Hematopoietic multipotent progenitor cell (in vitro differentiated cells): Measurements from ENCODE around the gene TAC3. TPM values are rescaled to one million over a fixed set of nuclear protein-coding genes. Genes with fewer than 3 reads are reported as not detected.

Experiments
- DNase-seq, 3 donors: peaks; one replicate each; pipeline ENCODE4 v3.0.0-alpha.2; 2011 to 2015; ENCODE audit warnings: low read depth in 2 of 3, low spot score in 2 of 3
- total RNA-seq: library from RNA; depleted of rRNA; stranded (reverse); fragments of >200 nt; gene quantifications from one replicate; pipeline ENCODE4 v1.2.3, GENCODE V29; 2012

Gene TAC3
- total RNA-seq, 1 donor: not detected

DNA sequence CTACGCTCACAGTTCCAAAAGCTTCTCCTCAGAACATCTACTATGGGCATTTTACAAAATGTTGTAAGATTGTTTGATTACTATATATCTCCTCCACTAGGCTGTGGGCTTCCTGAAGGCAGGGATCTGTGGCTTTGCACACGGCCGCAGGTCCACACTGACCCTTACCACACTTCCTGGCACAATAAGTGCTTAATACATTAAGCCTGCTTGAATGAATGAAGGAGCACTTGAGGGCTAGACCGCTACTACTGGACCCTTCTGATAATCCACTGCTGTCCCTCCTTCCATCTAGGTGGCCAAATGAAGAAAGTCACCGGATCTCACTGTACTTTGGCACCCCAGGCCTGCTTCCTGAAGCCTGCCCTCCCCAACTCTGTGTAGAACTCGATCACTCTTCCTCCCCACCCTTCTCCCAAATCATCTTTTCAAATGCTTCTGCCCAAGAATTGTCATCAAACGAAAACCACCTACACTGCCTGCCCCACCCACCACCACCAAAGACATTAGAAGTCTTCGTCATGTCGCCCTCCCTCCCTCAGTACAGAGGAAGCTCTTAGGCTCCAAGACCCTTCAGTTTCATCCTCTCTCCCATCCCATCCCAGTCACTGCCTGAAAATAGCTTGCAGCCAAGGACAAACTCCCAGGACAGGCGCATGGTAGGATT is 9.4 kb downstream of the TAC3 start:
- no peak for DNase-seq

DNA sequence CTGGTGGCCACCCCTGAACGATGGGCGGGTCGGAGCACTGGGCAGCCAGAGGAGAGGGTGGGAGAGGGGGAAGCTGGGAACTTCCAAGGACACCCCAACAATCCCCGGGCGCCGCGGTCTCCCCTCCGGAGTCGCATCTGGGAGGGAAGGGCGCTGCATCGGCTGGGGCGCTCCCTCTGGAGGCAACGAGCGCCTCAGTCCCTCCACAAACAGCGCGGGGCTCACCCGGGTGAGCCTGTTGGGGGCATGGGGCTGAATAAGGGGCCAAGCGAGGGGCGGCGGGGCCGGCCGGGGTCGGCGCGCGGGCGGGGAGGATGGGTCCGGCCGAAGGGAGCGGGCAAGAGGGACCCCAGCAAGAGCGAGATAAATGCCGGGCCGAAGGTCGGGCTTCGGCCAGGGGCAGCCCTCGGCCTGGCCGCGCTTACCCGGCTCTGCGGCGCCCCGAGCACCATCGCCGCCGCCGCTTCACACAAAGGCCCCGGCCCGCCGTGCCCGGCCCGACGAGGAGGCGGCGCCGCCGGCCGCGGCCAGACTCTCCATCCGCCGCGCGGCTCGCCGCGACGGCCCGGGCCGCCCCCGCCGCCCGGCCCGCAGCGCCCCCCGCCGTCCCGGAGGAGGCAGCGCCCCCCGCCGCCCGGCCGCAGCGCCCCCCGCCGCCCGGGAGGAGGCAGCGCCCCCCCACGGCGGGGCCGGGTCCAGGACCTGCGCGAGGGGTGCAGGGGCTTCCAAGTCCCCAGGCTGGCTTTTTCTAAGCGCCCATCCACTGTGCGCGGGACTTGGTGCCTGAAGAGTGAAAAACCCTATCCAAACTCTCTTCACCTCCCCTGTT is 10.1 kb downstream of the TAC3 start, which contains the start of gene ZBTB39:
TSS of gene ZBTB39 (minus strand) at position 567 of the 829 bp plus-strand sequence. CDS start 1,629 bp downstream, outside the sequence.
- peak; percentile 46 to 78 (median 65) for DNase-seq

DNA sequence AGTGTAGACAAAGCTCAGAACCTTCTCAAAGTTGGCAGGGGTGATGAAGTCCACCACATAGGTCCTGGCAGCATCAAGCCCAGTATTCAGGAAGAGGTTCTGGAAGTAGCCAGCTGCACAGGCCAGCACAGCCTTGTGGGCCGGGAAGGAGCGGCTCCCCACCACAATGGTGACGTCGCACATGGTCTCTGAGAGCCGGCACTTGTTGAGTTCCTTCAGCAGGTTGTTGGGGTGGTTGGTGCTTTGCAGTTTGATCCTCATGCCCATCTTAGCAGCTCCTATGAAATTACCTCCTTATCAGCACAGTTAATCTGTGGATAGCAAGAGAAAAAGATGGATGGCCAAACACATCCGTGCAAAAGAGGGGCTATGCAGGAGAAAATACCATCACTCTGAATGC is 11.7 kb downstream of the TAC3 start:
- no peak for DNase-seq

DNA sequence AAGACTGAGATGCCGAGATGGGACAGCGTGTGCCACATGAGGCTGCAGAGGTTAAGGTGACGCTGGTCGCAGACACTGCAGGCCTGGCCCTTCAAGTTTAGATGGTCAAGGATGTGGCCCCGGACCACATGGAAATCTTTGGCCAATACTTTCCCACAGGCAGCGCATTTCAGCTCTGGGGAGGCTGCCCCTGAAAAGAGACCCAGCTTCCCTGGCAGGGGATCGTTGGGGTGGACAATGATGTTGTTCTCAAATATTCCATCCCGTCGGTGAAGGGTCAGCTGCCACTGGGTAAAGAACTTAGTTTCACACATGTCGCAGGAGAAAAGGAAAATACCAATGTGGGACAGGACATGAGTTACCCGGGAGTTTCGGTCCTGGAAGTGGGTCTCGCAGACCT is 12.9 kb downstream of the TAC3 start:
- no peak for DNase-seq

DNA sequence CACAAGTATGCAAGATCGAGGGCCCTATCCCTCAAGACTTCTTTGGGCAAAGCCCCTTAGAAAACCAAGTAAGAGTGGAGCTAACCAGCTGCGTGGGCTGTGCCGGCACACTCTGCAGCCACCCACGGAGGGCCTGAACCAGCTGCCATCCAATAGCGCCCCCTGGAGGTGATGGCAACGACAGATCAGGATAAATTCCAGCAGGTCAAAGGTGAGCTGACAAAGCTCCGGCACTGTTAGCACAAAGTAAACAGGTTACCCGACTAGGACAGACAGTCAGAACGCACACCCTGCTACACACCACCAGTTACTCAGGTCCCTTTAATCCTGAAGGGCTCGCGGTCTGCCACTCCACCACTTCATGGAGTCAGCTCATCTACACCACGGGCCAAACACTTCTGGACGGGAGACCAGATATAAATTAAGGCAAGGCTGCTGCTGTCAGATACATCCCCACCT is 14.9 kb downstream of the TAC3 start:
- peak; percentile 53 to 86 (median 75) for DNase-seq

DNA sequence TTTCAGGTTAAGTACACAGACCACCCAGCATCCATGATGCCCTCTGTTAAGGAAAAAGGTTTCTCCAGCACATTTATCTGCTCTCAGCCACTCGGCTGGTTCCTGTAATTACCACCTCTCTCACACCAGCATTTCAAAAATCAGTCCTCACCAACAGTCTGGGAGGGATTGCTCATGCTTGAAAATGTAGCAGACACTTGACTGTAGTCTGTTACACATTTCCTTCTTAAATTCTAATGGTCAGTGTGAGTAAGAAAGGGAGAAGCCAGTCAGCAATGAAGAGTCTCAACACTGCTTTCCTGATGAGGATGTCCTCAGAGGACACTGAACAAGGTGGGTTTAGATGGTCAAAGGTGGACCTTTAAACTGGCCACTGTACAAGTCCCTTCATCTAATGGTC is 15.9 kb downstream of the TAC3 start:
- DNase-seq: no peak

DNA sequence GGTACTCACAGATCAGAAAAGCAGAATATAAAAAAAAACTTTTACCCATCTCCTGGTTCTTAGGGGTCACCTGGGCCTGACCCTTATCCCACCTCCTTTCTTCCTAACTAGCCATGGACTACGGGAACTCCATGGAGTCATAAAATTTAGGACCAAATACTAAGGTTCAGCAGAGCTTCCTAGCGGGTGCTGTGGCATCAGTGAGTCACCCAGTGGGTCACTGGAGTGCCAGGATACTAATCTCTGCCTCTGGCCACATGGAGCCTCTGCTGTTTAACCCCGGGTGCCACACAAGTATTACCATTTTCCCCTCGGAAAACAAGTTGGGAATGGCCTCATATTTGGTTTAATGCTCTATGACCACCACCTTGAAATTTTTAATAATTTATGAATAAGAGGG is 16.9 kb downstream of the TAC3 start:
- no peak for DNase-seq

DNA sequence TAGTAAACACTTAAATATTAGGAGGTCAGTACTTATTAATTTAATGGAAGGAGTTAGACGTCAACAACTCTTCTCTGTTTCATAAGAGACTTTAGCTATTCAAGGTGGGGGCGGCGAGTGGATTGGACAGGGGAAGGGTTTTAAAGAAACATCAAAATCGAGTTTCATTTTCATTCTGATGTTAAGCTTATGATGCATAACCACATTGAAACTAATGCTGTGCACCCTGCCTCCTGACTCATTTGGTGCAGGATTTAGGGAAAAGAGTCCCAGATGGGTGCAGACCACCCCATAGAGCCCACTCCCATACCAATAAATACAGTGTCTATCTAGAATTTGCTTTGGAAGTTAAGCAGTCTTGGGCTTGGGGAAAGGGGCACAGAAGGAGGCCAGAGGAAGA is 17.3 kb downstream of the TAC3 start:
- DNase-seq: no peak

DNA sequence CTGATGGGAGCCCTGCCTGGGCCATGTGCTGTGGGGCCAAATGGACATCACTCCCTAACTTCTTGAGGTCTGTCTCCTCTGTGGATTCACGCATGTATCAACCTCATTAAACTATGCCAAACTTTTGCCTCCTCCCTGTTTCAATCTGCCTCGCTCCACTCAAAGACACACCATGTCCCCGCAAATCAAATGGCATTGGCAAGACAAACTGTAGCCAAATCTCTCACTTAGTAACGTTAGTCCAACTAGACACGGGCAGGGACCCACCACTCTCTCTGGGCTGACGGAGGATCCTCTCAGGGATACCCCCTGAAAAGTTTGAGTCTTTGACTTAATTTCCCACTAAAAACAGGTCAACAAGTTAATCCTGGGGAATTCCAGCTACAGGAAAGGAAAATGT is 18.0 kb downstream of the TAC3 start:
- DNase-seq: no peak

DNA sequence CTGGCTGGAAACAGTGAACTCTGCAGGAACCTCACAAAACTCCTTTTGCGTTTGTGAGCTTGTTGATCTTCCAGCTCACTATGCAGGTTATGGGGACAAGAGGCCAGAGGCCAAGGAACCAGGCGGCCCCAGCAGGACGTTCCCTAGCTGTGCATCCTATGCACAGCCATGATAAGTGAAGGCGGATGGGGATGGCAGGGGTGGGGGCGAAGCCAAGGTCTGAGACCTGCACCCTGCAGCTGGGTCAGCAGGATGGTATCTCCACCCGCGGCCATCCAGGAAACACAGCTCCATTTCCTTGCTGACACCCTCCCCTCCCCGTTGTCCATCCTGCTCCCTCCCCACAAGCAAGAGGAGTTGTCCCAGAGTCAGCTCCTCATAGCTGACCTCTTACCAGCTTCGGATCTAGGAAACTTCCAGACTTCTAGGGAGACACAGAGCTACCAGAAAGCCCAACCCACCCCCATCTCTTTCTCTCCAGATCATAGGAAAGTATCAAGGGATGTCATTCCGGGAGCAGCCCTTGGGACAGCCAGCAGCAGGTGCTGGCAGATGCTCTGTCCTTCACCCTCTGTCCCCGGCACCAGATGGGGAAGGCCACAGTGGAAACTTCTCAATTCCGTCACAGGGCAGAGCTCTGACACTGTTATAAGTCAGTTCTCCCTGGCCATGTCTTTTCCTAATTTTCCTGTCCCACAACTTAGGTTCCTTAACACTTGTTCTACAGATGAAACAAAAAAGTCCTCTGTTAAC is 19.4 kb downstream of the TAC3 start:
- no peak for DNase-seq

DNA sequence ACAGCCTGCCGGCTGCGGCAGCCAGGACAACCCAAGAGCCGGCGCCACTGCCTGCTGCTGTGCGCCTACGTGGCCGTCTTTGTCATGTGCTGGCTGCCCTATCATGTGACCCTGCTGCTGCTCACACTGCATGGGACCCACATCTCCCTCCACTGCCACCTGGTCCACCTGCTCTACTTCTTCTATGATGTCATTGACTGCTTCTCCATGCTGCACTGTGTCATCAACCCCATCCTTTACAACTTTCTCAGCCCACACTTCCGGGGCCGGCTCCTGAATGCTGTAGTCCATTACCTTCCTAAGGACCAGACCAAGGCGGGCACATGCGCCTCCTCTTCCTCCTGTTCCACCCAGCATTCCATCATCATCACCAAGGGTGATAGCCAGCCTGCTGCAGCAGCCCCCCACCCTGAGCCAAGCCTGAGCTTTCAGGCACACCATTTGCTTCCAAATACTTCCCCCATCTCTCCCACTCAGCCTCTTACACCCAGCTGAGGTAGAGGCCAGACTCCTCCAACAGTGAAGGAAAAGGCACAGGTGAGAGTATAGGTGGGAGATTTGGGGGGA is 20.3 kb downstream of the TAC3 start:
- DNase-seq: no peak

DNA sequence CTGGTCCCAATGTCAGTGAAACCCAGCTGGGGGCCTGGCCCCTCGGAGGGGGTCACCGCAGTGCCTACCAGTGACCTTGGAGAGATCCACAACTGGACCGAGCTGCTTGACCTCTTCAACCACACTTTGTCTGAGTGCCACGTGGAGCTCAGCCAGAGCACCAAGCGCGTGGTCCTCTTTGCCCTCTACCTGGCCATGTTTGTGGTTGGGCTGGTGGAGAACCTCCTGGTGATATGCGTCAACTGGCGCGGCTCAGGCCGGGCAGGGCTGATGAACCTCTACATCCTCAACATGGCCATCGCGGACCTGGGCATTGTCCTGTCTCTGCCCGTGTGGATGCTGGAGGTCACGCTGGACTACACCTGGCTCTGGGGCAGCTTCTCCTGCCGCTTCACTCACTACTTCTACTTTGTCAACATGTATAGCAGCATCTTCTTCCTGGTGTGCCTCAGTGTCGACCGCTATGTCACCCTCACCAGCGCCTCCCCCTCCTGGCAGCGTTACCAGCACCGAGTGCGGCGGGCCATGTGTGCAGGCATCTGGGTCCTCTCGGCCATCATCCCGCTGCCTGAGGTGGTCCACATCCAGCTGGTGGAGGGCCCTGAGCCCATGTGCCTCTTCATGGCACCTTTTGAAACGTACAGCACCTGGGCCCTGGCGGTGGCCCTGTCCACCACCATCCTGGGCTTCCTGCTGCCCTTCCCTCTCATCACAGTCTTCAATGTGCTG is 21.0 kb downstream of the TAC3 start:
- no peak for DNase-seq

DNA sequence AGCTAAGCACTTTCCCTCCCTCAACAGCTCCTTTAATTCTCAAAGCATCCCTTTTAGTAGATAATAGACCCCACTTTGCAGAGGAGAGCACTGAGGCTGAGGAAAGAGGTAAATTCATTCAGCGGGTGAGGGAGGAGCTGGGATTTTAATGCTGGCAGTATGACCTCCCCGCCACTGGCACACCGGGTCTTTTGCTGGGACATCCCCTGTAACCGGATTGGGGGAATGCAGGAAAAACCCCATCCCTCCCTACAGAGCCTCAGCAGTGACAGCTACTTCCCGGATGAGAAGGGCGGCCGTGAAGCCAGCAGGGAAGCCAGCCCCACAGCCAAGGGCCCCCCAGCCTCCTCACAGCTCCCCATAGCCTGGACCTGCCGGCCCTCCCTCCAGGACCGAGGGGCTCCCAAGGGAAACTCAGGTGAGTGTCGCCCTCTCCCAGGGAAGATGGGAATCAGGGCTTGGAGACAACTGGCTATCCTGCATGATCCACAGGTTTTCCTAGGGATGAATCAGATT is 22.0 kb downstream of the TAC3 start:
- DNase-seq: no peak

DNA sequence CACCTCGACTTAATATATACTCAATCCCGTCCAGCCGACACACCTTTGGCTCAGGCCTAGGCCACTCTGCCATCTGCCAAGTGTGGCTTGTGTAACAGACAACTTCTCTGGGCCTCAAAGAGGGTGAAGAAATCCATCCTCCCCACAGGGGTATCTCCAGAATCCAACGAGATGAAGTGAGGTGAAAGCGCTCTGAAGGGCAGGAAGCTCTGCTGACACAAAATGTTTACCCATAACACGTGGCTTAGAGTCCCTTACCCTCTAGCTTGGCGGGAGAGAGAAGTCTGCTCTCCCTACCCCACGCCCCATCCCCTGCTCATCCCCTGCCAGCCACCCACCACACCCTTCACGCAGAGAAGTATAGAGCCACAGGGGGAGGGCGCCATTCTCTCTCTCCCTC is 23.0 kb downstream of the TAC3 start:
- no peak for DNase-seq

DNA sequence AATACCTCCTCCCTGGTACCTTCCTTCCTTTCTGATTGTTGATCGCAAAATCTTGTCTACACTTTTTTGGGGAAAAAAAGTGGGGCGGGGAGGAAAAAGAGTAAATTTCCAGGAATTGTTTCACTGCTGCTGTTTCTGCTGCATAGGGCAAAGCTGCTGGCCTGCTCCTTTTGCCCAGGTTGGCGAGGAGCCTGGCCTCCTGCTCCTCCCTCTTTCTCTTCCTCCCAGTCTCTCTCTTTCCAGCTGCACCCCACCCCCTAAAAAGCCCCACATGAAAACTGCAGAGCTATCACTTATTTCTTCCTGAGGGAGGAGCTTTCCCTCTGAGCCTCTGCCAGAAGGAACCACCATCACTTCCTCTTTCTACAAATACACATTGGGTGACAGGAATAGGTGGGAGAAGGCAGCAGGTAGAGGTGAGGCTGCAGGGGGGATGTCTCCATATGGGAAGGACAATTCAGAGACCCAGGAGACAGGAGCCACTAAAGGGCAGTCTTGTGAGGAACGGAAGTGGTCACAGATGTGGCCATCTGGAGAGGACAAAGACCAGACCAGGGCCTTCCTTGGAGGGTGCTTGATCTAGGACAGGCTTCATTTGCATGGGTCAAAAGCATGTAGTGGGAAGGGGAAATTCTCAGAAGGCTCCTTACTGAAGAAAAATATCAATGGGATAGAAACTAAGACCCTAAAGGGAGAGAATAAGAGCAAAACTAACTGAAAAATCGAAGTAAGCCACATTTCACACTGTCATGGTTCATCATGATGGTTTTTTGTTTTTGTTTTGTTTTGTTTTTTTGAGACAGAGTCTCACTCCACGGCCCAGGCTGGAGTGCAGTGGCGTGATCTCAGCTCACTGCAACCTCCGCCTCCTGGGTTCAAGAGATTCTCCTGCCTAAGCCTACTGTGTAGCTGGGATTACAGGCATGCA is 24.7 kb downstream of the TAC3 start:
- peak in 2 of 3 donors; percentile 28 to 35 for DNase-seq

DNA sequence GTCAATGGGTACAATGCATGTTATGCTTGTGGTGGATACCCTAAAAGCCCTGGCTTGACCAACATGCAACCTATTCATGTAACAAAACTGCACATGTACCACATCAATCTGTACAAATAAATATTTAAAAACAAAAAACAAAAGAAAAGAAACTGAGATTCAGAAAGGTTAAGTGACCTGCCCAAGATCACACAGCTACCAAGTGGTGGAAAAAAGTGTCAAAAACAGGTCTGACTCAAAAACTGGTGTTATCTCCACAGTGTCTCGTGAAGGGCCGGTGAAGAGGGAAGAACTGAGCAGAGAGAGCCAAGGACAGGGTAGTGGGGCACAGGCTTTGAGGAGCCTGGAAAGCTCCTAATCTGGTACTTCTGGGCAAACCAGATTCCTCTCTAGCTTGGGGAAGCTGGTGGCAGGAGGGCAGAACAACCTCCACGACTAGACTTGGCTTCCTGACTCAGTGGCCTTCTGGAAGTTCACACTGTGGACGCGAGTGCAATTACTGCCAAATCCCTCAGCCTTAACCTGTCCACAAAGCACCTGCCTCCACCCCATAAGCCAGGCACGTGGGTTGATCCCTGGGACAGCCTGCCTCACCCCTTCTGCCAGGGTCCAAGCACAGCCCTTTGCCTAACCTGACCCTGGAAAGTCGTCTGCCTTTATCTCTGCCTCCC is 25.5 kb downstream of the TAC3 start:
- no peak for DNase-seq

DNA sequence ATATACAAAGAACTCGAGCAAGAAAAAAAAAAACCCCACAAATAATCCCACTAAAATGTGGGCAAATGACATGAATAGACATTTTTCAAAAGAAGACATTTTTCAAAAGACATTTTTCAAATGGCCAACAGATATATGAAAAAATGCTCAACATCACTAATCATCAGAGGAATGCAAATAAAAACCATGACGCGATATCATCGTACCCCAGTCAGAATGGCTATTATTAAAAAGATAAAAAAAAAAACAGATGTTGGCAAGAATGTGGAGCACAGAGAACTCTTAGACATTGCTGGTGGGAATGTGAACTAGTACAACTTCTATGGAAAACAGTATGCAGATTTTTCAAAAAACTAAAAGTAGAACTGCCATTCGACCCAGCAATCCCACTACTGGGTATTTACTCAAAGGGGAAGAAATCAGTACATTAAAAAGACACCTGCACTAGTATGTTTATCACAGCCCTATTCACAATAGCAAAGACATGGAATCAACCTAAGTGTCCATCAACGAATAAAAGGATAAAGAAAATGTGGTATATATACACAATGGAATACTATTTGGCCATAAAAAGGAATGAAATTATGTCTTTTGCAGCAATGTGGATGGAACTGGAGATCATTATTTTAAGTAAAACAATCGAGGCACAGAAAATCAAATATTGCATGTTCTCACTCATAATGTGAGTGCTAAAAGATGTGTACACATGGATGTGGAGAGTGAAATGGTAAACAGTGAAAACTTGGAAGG is 26.3 kb downstream of the TAC3 start:
- no peak for DNase-seq
